ENCODE measurements around the gene PEDS1. TPM values are rescaled to one million over a fixed set of nuclear protein-coding genes. Genes with fewer than 3 reads are reported as not detected.

The PEDS1 gene
- total and polyA plus RNA-seq, 7 donors: 13.8 to 27.4 (median 20.2) TPM

DNA sequence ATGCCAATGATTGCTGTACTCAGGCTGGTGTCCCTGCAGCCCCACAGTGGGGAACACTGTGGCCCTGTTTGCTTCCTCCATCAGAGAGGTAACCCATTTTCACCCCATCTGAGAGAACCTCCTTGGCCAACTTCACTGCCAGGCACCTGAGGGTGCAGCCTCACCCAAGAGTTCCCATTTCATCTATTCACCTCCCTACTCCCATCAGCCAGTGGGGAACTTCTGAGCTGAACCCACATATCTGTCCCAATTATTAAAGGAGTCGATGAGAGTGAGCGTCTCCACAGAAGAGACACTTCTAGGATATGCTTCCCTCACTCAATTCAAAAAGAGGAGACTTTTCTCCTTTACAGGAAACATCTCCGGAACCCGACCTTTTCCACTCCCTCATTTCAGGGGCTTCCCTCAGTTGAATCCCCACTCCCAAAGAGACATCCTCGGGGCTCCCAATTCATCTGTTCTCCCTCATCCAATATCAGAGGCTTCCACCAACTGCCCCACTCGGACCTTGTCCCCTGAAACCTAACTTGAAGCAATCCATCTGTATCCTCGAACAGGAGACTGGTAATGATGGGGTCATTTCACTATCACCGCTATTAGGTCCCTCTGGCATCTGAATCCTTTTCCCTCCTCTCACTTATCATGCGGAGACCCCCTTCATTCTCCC, 41.6 kb downstream of the PEDS1 start:
- Histone ChIP-seq H3K4me1 (peaks cover 0 to 78% (median 73%) of the 10 kb centered on the region in 4 donors), H3K4me3 (peak overlapping the region; percentile 96 to 99 (median 98)), H3K9me3 (no peaks in the 10 kb centered on the region), H3K27ac (peak overlapping the region; percentile 98 to 99 (median 99)), H3K27me3 (no peaks in the 10 kb centered on the region), H3K36me3 (no peaks in the 10 kb centered on the region)
- TF ChIP-seq POLR2AphosphoS5 (IDR thresholded peaks at IDR 0.05) (no peak), EP300 (IDR thresholded peaks at IDR 0.05) (no peak), POLR2A (IDR thresholded peaks at IDR 0.05) (no peak)
- TF ChIP-seq, protein P1, sequence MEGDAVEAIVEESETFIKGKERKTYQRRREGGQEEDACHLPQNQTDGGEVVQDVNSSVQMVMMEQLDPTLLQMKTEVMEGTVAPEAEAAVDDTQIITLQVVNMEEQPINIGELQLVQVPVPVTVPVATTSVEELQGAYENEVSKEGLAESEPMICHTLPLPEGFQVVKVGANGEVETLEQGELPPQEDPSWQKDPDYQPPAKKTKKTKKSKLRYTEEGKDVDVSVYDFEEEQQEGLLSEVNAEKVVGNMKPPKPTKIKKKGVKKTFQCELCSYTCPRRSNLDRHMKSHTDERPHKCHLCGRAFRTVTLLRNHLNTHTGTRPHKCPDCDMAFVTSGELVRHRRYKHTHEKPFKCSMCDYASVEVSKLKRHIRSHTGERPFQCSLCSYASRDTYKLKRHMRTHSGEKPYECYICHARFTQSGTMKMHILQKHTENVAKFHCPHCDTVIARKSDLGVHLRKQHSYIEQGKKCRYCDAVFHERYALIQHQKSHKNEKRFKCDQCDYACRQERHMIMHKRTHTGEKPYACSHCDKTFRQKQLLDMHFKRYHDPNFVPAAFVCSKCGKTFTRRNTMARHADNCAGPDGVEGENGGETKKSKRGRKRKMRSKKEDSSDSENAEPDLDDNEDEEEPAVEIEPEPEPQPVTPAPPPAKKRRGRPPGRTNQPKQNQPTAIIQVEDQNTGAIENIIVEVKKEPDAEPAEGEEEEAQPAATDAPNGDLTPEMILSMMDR (IDR thresholded peaks at IDR 0.05): no peak
- intact Hi-C loops (cut with DNase I): loop anchor here (10.0 kb wide), 3 partner anchors 193 to 463 kb away; no protein-coding TSS in a partner anchor
- no peak for DNase-seq
- 14 to 16% methylated on average over 9 of the region's 9 CpGs for WGBS, 2 donors

DNA sequence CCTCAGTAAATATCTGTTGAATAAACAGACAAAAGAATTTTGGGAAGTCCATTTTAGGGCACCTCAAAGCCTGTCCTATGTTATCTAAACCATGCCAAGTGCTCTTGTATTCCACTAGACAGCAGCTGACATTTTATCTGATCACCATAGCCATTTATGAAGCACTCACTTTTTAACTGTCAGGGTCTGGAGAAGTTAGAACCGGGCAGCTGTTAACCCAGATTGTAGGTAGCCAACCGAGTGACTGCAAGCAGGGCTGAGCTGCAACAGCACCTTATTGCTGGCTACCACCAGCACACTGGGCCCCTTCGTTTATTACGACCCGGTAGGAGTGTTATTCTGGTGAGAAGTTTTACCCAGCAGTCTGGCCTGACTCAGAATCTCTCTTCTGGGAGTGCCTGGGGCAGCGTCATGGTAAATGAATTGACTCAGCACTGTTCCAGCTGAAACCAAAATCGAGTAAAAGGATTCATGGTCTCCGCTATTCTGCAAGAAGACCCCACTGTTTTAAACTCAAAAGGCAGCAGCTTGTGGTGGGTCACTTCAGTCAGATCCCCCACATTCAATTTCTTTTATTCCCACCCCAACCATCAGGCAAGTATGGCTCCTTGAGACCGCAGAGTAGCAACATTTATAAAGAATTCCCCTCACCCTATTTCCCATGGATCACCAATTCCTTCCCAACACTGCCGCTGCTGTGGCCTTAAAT, 42.2 kb downstream of the PEDS1 start:
- peak overlapping the region; percentile 98 to 99 (median 99) for H3K27ac ChIP-seq
- H3K9me3 ChIP-seq: no peaks in the 10 kb centered on the region
- TF ChIP-seq POLR2A (IDR thresholded peaks at IDR 0.05) (no peak), EP300 (IDR thresholded peaks at IDR 0.05) (no peak), POLR2AphosphoS5 (IDR thresholded peaks at IDR 0.05) (no peak)
- TF ChIP-seq, protein P1 (IDR thresholded peaks at IDR 0.05): no peak
- H3K27me3 ChIP-seq: no peaks in the 10 kb centered on the region
- H3K36me3 ChIP-seq: no peaks in the 10 kb centered on the region
- H3K4me1 ChIP-seq: peaks cover 0 to 82% (median 77%) of the 10 kb centered on the region in 4 donors
- no peak for DNase-seq
- intact Hi-C loops (cut with DNase I): loop anchor here (10.0 kb wide), 3 partner anchors 194 to 464 kb away; no protein-coding TSS in a partner anchor
- H3K4me3 ChIP-seq: peak overlapping the region in 3 of 4 donors; percentile 96 to 99 (median 99)
- 50 to 55% methylated on average over 10 of the region's 10 CpGs for WGBS, 2 donors

DNA sequence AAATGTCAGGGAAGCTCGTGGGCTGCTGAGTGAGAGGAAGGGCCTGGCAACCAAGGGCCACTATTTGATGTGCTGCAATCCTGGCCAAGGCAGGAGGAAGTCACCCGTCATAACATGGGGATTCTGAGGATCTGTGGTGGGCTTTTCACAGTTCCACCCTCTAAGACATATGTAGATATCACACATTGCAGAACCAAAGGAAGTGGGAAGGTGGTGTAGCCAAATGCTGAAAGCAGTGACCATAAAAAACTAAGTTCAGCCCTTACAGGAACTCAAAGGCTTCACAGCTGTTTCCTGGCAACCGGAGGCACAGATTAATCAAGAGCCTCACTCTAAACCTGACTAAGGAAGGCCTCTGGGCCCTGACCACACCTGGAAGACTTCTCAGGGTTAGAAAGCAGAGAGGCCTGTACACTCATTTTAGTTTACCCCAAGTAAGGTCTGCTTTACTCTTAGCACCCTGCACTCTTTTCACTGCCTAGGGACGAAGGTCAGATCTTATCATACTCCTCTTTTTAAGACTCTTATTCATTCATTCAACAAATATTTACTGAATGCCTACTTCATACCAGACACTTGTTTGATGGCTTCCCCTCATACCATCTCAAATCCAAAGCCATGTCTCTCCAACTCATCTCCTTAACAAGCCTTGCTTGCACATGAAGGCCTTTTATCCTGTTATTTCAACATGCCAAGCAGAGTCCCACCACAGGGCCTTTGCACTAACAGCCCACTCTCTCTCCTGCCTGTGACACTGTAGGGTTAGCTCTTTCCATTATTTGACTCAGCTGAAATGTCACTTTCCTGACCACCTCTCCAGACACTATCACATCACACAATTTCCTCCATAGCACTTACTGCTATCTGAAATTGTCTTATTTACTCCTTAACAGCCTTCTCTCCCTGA, 43.1 kb downstream of the PEDS1 start:
- H3K4me3 ChIP-seq: no peak overlapping the region
- no peaks in the 10 kb centered on the region for H3K36me3 ChIP-seq
- TF ChIP-seq EP300 (IDR thresholded peaks at IDR 0.05) (no peak), POLR2AphosphoS5 (IDR thresholded peaks at IDR 0.05) (no peak), POLR2A (IDR thresholded peaks at IDR 0.05) (no peak)
- TF ChIP-seq, protein P1 (IDR thresholded peaks at IDR 0.05): no peak
- H3K27me3 ChIP-seq: no peaks in the 10 kb centered on the region
- 17 to 19% methylated on average over 4 of the region's 4 CpGs for WGBS, 2 donors
- peaks cover 0 to 87% (median 84%) of the 10 kb centered on the region in 4 donors for H3K4me1 ChIP-seq
- intact Hi-C loops (cut with DNase I): loop anchor here (10.0 kb wide), 3 partner anchors 194 to 464 kb away; no protein-coding TSS in a partner anchor
- DNase-seq: no peak
- H3K9me3 ChIP-seq: no peaks in the 10 kb centered on the region
- H3K27ac ChIP-seq: peak overlapping the region; percentile 20 to 99 (median 98)

DNA sequence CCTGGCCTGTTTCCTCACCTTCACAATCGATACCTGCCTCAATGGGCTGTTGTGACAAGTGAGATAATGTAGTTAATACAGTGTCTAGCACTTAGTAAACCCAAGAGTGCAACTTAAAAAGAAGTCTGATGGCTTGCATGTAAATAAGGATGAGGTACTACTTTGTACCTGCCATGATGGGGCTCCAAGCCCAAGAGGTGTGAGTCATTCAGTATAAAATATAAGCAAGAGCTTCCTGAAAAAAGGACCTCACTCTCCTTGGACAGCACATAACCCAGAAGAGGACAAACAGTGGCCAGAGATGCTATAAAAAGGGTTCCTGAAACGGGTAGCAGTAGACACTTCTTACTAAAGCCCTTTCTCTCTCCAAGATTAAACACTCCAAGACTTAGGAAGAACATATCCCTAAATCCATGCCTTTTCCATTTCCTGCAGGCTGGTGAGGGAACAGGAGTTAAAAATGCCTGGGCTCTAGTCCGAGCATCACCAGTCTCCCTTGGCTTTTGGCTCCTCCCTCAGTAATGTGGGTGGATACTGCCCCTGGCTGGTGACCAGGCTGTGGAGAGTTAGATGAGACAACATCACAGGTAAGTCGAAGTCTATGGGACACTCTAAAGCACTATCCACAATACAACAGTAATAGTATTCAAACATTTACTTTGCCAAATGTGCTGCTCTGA, 44.8 kb downstream of the PEDS1 start:
- intact Hi-C loops (cut with DNase I): no loop called here
- H3K36me3 ChIP-seq: no peaks in the 10 kb centered on the region
- no peak overlapping the region for H3K4me3 ChIP-seq
- WGBS, 2 donors: 66 to 77% methylated on average over 4 of the region's 4 CpGs
- DNase-seq: no peak
- no peaks in the 10 kb centered on the region for H3K27me3 ChIP-seq
- peak overlapping the region; percentile 29 to 66 (median 53) for H3K27ac ChIP-seq
- H3K9me3 ChIP-seq: no peaks in the 10 kb centered on the region
- no peak for TF ChIP-seq POLR2A (IDR thresholded peaks at IDR 0.05)
- TF ChIP-seq, protein P1 (IDR thresholded peaks at IDR 0.05): no peak
- TF ChIP-seq POLR2AphosphoS5 (IDR thresholded peaks at IDR 0.05): no peak
- no peak for TF ChIP-seq EP300 (IDR thresholded peaks at IDR 0.05)
- peaks cover 0 to 75% (median 72%) of the 10 kb centered on the region in 4 donors for H3K4me1 ChIP-seq
